Stimulated activated CD8-positive, alpha-beta memory T cell treated with anti-CD3 and anti-CD28 coated beads, Interleukin-12 subunit alpha, Interleukin-12 subunit beta, amount 100 ng/mL, for 1 hour (primary cell): Measurements from ENCODE around the gene COX7A1.
"Not testable (repeated sequence)": the region's sequence is repeated elsewhere in the genome, so short reads cannot be mapped to it uniquely, and the experiment has no call there.

Source experiments
- DNase-seq: peaks from one replicate; pipeline ENCODE4 v3.0.0-alpha.2; 2020; ENCODE audit warnings: low read depth

The COX7A1 gene

DNA sequence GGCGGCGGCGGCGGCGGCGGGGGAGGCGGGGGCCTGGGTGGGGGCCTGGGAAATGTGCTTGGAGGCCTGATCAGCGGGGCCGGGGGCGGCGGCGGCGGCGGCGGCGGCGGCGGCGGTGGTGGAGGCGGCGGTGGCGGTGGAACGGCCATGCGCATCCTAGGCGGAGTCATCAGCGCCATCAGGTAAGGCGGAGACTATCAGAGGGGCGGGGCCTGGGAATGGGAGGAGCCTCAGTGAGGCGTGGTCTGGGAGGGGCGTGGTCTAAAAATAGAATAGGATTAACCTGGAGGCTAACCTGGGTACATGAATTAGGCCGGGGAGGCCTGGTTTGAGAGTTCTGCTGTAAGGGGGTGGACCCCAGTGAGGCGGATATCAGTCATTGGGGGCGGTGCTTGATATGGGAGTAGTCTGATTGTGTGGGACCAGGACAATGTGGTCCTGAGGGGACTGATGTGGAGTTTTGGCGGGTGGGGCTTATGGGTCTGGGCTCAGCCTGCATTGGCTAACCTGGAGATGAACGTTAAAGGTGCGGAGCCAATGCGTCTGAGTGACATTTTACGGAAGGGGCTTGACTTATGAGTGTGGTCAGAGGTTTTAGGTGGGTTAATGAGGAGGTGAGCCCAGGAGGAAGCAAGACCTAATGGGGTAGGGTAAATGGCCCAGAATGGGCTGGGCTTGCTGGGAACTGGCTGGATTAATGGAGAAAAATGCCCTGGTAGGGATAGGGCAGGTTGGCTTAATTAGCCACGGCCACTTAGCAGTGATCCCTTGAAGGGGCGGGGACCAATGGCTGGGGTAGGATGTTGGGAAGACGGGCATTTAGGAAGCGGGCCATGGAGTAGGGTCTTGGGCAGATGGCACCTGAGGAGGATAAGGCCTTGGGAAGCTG lies 11.0 kb downstream of the COX7A1 start:
- peak; percentile 80 for DNase-seq

DNA sequence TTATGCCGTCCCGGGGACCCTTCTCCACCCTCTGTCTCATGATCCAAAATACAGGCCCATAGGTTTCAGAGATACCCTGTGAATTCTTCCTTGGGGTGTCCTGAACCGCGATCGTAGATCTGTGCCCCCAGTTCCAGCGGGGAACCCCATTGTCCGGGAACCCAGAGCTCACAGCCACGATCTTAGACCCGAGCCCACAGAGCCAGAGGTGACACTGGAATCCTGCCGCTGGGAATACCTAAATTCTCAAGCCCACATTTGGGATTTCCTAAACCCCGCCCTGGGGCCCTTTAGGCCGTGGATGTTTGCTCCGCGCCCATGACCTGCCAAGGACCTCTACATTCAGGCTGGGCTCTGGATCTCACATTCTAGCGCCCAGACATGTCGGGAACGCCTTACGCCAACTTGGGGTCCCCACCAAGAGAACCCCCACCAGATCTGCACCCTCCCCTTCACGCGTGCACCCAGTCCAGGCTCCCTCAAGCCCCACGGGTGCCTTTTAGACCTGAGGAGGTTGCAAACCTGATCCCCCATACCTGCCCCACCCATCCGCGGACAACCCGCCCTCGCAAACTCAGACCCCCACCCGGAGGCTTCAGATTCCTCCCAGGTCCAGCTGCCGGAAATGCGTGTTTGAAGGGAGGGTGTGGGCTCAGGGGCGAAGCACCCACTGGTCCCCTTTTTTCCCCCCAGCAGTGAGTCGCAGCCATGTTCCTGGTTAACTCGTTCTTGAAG lies 11.8 kb downstream of the COX7A1 start:
- no peak for DNase-seq

DNA sequence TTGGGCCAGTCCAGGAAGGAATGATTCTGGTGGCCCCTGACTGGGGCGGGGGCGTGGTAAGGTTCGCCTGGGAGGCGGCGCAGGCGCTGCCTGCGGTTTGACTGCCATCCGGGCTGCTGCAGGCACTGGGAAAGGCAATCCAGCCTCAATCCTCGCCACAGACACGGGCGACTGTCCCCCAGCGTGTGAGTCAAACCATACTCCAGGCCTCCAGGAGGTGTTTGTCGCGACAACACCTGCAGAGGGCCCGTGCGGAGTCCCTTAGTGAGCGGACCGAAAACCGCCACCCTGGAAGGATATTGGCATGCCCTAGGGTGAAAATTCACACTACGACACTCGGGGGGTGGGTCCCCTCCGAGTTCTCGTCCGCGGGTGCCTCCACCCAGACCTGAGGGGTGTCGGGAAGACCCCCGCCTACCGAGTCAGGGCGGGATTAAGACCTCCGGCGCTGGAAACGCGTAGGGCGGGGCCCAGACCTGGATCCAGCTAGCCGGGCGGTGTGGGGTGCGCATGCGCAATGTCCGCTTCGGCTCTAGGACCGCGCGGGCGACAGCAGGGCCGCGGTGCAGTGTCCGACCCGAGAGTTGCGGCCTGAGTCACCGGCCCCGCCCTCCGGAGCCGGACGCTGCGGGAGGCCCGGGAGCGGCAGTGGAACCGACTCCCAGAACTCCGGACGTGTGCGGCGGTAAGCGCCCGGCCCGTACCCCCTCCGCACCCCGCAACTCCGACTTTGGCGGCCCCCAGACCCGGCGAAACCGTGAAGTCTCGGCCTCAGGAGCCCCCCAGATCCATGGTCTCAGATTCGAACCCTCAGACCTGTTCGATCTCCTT lies 12.6 kb downstream of the COX7A1 start, which contains the start of gene CAPNS1:
CAPNS1 (plus strand) TSS at position 594 of the 831 bp plus-strand sequence. CDS start 946 bp downstream, outside the sequence.
- DNase-seq = peak; percentile 84

DNA sequence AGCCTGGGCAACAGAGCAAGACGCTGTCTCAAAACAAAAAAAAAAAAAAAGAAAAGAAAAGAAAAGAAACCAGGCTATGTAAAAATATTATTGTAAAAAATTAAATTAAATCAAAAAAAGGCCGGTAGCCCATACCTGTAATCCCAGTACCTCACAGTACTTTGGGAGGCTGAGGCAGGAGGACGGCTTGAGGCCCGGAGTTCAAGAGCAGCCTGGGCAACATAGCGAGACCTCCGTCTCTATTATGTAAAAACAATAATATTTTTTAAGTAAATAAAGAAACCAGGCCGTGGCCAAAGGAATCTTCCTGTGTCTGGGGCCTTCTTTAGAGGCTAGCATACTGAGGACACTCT lies 13.2 kb downstream of the COX7A1 start:
- DNase-seq = no peak

DNA sequence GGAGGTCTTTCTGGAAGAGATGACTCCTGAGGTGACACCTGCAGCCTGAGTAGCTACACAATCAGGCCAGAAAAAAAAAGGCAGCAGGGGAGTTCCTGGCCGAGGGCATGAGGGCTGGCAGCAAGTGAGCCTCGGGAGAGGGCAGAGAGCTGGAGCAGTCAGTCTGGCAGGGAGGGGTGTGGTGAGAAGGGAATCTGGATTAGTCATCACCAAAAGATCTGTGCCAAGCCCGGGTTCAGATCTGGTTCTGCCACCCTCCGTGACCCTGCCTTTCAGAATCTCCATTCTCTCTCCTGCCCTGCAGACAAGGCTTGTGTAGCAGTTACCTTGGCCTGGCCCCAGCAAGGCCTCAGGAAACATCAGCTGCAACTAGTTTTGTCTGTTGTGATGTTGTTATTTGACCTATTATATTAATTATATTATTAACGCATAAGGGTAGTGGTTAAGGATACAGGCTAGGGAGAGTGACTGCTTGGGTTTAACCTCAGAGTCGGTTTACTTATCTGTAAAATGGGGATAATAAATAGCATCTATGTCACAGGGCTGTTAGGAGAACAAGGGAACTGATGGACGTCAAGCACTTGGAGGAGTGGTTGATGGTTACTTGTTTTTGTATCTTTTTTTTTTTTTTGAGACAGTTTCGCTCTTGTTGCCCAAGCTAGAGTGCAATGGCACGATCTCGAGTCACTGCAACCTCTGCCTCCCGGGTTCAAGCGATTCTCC lies 15.1 kb downstream of the COX7A1 start:
- no peak for DNase-seq

DNA sequence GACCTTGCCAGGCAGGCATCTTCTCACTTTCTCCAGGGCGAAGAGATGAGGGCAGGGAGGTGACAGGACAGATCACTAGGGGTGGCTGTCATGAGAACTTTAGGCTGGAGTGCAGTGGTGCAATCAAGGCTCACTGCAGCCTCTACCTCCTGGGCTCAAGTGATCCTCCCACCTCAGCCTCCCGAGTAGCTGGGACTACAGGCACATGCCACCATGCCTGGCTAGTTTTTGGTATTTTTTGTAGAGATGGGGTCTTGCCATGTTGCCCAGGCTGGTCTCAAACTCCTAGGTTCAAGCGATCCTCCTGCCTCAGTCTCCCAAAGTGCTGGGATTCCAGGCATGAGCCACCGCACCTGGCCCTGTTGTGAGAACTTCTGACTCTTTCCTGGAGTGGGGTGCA lies 17.4 kb downstream of the COX7A1 start:
- DNase-seq = not testable (repeated sequence)

DNA sequence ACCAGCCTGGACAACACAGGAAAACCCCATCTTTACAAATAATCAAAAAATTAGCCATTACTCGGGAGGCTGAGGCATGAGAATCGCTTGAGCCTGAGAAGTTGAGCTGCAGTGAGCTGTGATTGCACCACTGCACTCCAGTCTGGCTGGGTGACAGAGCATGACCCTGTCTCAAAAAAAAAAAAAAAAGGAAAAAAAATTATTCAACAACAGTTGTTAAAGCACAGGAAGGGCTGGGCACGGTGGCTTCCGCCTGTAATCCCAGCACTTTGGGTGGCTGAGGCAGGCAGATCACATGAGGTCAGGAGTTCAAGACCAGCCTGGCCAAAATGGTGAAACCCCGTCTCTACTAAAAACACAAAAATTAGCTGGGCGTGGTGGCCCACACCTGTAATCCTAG lies 21.0 kb downstream of the COX7A1 start:
- DNase-seq = not testable (repeated sequence)

DNA sequence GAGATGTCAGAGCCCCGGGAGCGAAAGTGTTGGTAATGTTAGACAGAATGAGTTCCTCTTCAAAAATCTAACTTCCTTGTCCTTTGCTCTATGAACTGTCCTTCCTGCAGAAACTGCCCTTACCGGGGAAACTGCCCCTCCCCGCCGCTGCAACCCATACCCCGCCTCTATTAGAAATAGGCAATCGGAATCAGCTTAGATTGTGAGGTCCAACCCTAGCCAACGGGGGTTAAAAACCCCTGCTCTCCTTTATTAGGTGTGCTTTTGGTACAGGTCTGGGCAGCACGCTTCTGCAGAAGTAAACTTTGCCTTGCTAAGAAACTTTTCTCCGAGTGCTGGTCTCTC lies 23.9 kb downstream of the COX7A1 start:
- no peak for DNase-seq

DNA sequence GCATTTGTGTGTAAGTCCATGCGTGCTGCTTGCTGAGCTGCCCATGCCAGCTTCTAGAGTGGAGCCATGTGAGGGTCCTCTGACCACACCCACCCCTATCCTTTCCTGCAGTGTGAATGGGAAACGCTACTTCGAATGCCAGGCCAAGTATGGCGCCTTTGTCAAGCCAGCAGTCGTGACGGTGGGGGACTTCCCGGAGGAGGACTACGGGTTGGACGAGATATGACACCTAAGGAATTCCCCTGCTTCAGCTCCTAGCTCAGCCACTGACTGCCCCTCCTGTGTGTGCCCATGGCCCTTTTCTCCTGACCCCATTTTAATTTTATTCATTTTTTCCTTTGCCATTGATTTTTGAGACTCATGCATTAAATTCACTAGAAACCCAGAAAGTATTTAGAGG lies 26.7 kb downstream of the COX7A1 start:
- no peak for DNase-seq

DNA sequence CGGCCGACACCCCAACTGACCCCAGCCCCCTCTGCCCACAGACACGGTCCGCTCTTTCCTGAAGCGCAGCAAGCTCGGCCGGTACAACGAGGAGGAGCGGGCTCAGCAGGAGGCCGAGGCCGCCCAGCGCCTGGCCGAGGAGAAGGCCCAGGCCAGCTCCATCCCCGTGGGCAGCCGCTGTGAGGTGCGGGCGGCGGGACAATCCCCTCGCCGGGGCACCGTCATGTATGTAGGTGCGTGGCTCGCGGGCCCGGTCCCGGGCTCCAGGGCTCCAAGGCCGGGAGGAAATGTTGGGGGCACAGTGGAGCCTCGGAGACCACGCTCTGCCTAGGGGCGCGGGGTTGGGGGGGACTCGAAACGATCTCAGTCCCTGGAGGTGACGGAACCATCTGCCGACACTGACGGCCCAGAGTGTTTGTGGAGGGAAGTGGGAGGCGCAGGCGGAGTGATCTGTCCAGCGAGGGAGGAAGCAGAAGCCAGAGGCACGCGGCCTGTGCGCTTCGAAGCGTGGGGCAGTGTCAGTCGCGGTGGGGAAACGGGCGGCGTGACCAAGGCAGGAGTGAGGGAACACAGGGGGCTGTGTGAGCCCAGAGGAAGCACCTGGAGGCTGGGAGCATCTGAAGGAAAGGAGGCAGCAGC lies 30.6 kb downstream of the COX7A1 start:
- DNase-seq = no peak

DNA sequence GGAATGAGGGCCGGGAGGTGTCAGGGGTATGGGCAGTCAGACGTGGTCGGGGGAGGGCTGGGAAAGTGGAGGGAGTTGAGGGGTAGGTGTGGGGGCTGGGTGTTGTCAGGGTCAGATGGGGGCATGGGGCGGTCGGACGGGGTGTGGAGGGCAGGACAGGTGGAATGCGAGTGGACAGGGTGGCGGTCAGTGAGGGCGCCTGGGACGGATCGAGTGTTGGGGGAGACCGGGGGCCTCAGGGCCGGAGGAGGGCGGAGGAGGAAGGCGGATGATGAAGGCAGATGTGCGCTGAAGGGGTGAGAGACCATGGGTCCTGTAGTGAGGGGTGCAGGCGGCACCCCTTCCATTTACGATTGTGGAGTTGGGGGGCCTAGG lies 31.3 kb downstream of the COX7A1 start:
- DNase-seq = no peak

DNA sequence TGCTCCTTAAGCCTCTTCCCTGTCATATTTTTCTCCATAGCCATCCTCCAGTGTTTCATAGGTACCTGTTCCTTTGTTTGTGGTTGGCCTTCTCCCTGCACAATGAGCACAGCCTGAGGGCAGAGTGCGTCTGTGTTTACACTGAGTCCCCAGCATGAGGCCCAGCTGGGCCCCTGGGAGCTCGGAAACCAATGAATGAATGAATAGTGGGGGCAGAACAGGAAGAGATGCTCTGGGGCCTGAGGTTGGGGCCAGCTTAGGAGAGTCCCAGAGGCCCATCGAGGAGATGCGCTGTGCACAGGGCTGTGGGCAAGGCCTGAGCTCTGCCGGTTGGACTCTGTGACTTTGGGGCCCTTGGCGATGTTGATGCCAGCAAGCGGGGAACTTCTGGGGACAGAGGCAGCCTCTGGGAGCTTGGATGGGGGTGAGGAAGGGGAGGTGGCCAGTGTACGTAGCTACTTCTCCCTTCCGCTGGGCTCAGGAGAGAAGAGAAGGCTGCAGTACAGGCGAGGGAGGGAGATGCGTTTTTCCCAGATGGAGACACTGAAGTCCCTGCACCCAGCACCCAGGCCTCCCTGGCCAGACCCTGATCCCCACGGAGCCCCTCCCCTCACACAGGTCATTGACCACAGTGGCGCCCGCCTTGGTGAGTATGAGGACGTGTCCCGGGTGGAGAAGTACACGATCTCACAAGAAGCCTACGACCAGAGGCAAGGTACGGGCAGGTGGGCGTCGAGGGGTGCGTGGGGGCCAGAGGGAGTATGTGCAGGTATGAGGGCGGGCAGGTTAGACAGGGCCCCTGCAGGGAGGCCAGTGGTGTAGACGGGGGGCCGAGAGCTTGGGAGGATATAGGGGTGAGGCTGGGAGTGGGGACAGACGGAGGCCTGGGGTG lies 31.9 kb downstream of the COX7A1 start:
- no peak for DNase-seq

DNA sequence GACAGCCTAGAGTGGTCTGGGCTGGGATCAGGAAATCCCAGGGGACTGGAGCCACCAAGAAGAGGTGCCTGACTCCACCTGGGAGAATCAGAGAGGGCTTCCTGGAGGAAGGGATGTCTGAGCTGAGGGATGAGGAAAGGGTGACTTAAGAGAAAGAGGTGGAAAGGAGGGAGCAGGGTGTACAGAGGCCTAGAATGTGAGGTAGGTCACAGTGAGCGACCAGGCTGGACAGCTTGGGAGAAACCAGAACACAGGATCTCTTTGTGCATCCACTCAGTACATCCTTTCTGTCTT lies 36.0 kb downstream of the COX7A1 start:
- DNase-seq = no peak

DNA sequence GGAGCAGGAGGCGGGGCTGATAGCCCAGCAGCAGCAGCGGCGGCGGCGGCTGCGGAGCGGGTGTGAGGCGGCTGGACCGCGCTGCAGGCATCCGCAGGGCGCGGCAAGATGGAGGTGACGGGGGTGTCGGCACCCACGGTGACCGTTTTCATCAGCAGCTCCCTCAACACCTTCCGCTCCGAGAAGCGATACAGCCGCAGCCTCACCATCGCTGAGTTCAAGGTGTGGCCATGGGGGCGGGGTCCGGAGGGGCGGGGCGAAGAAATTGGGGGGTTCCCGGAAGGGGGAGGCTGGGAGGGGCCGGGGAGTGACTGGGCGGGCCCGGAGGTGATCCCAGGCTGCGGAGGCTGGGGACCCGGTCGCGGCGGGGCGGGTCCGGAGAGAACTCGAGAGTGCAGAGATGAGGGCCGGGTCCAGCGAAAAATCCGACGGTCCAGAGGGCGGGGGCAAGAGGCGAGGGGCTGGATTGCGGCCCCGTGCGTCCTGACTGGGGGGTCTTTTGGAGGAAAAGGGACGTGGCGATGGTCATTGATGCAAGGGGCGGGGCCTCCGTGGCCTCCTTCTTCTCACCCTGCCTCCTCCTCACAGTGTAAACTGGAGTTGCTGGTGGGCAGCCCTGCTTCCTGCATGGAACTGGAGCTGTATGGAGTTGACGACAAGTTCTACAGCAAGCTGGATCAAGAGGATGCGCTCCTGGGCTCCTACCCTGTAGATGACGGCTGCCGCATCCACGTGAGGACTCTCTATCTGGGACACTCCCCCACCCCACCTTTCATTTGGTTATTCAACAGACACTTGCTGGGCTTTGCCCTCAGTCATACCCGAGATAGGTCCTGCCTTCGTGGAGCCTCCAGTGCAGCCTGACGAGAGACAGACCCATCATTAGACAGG lies 36.5 kb downstream of the COX7A1 start, which contains the start of gene TBCB:
TBCB (plus strand) TSS at position 16 of the 891 bp plus-strand sequence; CDS start at position 109, 93 bp downstream.
- peak; percentile 82 for DNase-seq

DNA sequence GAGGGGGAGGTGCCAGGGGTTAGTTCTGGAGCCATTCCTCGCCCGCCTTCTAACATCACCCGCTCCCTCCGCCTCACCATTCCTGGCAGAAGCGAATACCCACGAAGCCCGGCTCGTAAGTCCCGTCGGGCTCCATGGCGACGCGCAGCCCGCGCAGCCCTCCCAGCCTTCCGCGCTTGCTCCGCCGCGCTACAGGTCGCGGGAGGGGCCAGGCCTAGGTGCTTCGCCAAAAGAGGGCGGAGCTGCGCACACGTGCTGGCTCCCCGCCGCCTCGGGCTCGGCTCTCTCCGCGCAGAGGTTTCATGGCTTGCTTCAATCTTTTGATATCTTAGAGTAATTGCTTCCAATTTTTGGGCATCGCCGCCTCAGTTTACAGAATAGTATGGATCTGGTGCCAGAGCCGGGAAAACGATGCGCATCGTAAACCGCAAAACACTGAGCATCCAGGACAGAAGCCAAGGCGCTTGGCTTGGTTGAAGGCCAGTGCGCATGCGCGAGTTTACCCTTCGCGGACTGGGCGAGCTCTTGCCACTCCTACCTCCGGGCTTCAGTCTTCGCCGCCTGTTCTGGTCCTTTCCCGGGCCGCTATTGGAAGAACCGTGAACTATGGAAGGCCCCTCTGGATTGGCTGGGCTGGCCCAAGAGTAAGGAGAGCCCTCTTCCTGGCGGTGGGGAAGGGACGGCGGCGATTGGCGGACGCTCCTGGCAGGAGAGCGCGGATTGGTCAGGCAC lies 37.4 kb downstream of the COX7A1 start, which contains the start of gene POLR2I:
POLR2I (minus strand) TSS at position 155 of the 732 bp plus-strand sequence; CDS start at position 136, 19 bp downstream.
- DNase-seq = peak; percentile 99

DNA sequence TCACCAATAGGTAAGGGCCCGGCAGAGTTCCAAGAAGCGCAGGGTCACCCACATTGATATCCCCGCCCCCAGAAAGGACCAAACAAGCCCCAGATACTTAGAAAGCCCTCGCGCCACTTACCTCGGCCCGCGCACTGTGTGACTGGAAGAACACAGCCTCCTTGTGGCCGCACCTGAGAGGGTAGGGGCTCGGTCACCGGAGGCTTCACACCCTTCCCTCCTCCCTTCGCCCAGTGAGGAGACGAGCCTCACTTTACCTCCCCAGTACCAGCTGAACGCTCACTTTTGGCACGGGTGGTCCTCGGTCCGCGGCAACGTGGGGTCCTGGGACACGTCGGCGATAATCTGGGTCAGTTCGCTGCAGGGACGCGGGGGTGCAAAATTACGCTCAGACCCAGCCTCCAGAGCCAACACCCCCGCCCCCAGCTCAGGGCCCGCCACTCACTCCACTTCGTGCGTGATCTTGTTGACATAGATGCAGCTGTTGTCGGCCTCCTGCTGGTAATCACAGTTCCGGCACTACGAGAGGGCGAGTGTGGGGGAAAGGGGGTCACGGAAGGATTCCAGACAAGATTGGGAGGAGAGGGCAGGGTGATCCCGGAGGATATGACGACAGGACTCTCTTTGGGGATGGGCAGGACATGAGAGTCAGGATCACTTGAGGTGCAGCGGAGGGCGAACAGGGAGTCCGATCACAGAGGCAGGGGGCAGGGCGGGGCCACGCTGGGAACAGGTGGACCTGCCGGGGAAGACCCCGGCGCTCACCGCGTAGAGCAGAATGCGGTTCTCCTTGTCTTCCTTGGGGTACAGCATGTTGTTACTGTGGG lies 38.1 kb downstream of the COX7A1 start:
- DNase-seq = no peak

DNA sequence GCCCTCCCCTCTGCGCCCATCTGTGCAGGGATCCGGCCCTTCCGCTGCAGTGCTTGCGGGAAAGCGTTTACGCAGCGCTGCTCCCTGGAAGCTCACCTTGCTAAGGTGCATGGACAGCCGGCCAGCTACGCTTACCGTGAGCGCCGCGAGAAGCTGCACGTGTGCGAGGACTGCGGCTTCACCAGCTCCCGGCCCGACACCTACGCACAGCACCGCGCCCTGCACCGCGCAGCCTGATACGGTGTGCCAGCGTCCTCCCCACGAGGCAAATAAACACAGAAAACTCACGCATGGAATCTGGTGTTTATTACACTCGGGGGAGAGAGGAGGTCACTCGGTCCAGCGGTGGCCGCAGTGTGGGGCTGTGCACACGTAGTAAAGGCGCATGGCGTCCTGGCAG lies 38.8 kb downstream of the COX7A1 start:
- no peak for DNase-seq

DNA sequence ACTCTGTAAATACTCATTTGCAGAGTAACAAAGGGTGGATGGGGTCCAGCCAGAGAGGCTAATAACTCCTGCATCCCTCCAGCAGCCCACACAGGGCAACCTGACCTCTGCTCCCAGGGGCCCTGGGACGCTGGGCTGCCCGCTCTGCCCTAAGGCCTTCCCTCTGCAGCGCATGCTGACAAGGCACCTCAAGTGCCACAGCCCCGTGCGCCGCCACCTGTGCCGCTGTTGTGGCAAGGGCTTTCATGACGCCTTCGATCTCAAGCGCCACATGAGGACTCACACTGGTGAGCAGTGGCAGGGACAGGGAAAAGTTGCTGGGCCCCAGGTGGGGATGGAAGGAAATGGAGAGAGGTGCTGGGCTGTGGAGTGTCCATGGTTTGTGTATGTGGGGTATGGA lies 39.6 kb downstream of the COX7A1 start:
- DNase-seq = no peak
